ENCODE data around the gene PERCC1.
"Not testable (repeated sequence)": the region's sequence is repeated elsewhere in the genome, so short reads cannot be mapped to it uniquely, and the experiment has no call there.

DNA sequence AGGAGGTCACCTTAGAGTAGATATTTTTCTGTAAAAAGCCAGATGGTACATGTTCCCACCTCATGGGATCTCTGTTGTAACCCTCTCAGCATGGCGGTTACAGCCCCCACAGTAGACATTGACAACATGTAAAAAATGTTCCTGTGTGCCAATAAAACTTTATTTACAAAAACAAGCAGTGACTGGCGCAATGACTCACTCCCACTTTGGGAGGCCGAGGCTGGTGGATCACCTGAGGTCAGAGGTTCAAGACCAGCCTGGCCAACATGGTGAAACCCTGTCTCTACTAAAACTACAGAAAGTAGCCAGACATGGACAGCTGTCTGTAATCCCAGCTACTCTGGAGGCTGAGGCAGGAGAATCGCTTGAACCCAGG is 8.8 kb downstream of the PERCC1 start:
- TF ChIP-seq, protein P1, sequence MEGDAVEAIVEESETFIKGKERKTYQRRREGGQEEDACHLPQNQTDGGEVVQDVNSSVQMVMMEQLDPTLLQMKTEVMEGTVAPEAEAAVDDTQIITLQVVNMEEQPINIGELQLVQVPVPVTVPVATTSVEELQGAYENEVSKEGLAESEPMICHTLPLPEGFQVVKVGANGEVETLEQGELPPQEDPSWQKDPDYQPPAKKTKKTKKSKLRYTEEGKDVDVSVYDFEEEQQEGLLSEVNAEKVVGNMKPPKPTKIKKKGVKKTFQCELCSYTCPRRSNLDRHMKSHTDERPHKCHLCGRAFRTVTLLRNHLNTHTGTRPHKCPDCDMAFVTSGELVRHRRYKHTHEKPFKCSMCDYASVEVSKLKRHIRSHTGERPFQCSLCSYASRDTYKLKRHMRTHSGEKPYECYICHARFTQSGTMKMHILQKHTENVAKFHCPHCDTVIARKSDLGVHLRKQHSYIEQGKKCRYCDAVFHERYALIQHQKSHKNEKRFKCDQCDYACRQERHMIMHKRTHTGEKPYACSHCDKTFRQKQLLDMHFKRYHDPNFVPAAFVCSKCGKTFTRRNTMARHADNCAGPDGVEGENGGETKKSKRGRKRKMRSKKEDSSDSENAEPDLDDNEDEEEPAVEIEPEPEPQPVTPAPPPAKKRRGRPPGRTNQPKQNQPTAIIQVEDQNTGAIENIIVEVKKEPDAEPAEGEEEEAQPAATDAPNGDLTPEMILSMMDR (IDR thresholded peaks at IDR 0.05): not testable (repeated sequence)
- TF ChIP-seq POLR2A (IDR thresholded peaks at IDR 0.05): not testable (repeated sequence)
